Measurements from ENCODE around the gene LIG1.

- TF ChIP-seq, protein P1, sequence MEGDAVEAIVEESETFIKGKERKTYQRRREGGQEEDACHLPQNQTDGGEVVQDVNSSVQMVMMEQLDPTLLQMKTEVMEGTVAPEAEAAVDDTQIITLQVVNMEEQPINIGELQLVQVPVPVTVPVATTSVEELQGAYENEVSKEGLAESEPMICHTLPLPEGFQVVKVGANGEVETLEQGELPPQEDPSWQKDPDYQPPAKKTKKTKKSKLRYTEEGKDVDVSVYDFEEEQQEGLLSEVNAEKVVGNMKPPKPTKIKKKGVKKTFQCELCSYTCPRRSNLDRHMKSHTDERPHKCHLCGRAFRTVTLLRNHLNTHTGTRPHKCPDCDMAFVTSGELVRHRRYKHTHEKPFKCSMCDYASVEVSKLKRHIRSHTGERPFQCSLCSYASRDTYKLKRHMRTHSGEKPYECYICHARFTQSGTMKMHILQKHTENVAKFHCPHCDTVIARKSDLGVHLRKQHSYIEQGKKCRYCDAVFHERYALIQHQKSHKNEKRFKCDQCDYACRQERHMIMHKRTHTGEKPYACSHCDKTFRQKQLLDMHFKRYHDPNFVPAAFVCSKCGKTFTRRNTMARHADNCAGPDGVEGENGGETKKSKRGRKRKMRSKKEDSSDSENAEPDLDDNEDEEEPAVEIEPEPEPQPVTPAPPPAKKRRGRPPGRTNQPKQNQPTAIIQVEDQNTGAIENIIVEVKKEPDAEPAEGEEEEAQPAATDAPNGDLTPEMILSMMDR (IDR thresholded peaks at IDR 0.05; ENCODE audit: poor library complexity): no peak
- no peak for TF ChIP-seq EZH2 (IDR thresholded peaks at IDR 0.05; ENCODE audit: borderline replicate concordance)
Measured at GRCh38 chr19:48127561-48127960, 42.6 kb downstream of the LIG1 start.

Measured in hepatocyte (in vitro differentiated cells).